NCI-H2196 treated with DMSO at 0.1 percent for 48 hours (cell line): ENCODE measurements around the gene HMX1.

ENCODE experiments used
- DNase-seq: peaks from one replicate; lab custom pipeline; 2025; ENCODE audit not compliant: unreplicated experiment; lab: John Stamatoyannopoulos, UW

HMX1 gene

GRCh38 chr4:8871417-8872401, at the start of gene HMX1:
Gene HMX1 (minus strand): TSS chr4:8871839. CDS start chr4:8871614, 225 bp downstream.
- no peak for DNase-seq

GRCh38 chr4:8920969-8921368, 49.3 kb upstream of the HMX1 start:
- DNase-seq = no peak

- no peak for DNase-seq
Measured at GRCh38 chr4:8920289-8920965, 48.8 kb upstream of the HMX1 start.

- DNase-seq = no peak
Measured at GRCh38 chr4:8919651-8920288, 48.1 kb upstream of the HMX1 start.

- no peak for DNase-seq
Measured at GRCh38 chr4:8917868-8918783, 46.5 kb upstream of the HMX1 start.

- DNase-seq = no peak
Measured at GRCh38 chr4:8917321-8917811, 45.7 kb upstream of the HMX1 start.

- DNase-seq = no peak
Measured at GRCh38 chr4:8916906-8917305, 45.3 kb upstream of the HMX1 start.

- DNase-seq = no peak
Measured at GRCh38 chr4:8916351-8916885, 44.8 kb upstream of the HMX1 start.

- DNase-seq = no peak
Measured at GRCh38 chr4:8915201-8916200, 43.9 kb upstream of the HMX1 start.

- DNase-seq = no peak
Measured at GRCh38 chr4:8914461-8915171, 43.0 kb upstream of the HMX1 start.

GRCh38 chr4:8913858-8914460, 42.3 kb upstream of the HMX1 start:
- no peak for DNase-seq

GRCh38 chr4:8913121-8913857, 41.6 kb upstream of the HMX1 start:
- no peak for DNase-seq

- DNase-seq = no peak
Measured at GRCh38 chr4:8912506-8912905, 40.9 kb upstream of the HMX1 start.

- DNase-seq = no peak
Measured at GRCh38 chr4:8912089-8912455, 40.4 kb upstream of the HMX1 start.

GRCh38 chr4:8911316-8912088, 39.9 kb upstream of the HMX1 start:
- DNase-seq = no peak

GRCh38 chr4:8910822-8911315, 39.2 kb upstream of the HMX1 start:
- DNase-seq = no peak
